GM19438 (cell line): ENCODE results near the gene SSR4.

ENCODE experiments used
- ATAC-seq: cut with Tn5 transposase; IDR thresholded peaks from one replicate; pipeline ENCODE4 v1.9.1; 2021; ENCODE audit warnings: low read depth; ENCODE audit not compliant: unreplicated experiment

Gene SSR4

GRCh38 chrX:153769158-153769864 is 25.2 kb upstream of the SSR4 start:
- ATAC-seq = no peak

DNA sequence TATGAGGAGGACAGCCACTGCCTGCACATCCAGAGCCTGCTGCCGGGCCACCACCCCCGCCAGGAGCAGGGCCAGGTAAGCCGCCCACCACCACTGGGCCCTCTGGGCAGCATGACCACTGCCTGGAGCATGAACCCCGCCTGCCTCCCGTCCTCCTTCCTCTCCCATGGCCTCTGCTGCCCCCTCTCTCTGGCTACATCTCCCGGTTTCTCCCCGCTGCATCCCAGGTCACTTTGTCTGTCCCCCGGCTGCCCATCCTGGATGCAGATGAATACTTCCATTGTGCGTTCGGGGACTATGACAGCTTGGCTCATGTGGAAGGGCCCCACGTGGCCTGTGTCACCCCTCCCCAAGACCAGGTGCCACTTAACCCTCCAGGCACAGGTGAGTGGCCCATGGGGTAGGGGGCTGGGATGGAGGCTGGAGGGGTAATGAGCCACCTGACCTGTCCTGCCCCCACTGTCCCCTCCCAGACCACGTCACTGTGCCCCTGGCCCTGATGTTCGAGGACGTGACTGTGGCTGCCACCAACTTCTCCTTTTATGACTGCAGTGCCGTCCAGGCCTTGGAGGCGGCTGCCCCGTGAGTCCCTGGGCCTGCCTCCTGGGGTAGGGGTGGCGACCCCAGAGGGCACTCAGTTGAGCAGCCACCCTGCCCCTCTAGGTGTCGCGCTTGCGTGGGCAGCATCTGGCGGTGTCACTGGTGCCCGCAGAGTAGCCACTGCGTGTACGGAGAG is 24.4 kb upstream of the SSR4 start:
- ATAC-seq = no peak

GRCh38 chrX:153770601-153771414 is 23.7 kb upstream of the SSR4 start:
- ATAC-seq = no peak

- ATAC-seq = no peak
Observed at GRCh38 chrX:153771415-153772315, 22.8 kb upstream of the SSR4 start.

GRCh38 chrX:153772316-153773217 is 21.9 kb upstream of the SSR4 start:
- no peak for ATAC-seq

DNA sequence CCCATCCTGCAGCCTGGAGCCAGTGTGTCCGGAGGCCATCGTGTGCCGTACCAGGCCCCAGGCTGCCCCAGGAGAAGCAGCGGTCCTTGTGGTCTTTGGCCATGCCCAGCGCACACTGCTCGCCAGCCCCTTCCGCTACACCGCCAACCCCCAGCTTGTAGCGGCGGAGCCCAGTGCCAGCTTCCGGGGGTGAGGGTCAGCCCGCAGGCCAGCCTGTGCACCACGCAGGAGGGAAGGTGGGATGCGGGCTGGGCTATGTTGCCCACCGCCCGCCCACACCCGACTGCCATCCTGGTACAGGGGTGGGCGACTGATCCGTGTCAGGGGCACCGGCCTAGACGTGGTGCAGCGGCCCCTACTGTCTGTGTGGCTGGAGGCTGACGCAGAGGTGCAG is 21.3 kb upstream of the SSR4 start:
- no peak for ATAC-seq

DNA sequence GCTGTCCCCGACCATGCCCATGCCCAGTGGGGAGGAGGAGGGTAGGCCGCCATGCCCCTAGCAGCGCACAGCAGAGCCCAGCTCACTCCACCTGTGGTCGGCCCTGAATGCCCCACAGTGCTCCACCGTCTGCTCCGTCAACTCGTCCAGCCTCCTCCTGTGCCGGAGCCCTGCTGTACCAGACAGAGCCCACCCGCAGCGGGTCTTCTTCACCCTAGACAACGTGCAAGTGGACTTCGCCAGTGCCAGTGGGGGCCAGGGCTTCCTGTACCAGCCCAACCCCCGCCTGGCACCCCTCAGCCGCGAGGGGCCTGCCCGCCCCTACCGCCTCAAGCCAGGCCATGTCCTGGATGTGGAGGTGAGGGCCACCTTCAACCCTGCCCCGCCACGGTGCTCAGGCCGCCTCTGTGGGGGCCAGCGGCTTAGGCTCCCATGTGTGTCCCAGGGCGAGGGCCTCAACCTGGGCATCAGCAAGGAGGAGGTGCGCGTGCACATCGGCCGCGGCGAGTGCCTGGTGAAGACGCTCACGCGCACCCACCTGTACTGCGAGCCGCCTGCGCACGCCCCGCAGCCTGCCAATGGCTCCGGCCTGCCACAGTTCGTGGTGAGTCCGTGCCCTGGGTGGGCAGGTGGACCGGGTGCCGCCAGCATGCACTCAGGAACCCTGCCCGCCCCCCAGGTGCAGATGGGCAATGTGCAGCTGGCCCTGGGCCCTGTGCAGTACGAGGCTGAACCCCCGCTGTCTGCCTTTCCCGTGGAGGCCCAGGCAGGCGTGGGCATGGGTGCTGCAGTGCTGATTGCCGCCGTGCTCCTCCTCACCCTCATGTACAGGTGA is 20.5 kb upstream of the SSR4 start:
- no peak for ATAC-seq

GRCh38 chrX:153774576-153775292 is 19.7 kb upstream of the SSR4 start:
- ATAC-seq = no peak

GRCh38 chrX:153775293-153776119 is 19.0 kb upstream of the SSR4 start:
- no peak for ATAC-seq

- ATAC-seq = no peak
Observed at GRCh38 chrX:153776120-153776599, 18.3 kb upstream of the SSR4 start.

DNA sequence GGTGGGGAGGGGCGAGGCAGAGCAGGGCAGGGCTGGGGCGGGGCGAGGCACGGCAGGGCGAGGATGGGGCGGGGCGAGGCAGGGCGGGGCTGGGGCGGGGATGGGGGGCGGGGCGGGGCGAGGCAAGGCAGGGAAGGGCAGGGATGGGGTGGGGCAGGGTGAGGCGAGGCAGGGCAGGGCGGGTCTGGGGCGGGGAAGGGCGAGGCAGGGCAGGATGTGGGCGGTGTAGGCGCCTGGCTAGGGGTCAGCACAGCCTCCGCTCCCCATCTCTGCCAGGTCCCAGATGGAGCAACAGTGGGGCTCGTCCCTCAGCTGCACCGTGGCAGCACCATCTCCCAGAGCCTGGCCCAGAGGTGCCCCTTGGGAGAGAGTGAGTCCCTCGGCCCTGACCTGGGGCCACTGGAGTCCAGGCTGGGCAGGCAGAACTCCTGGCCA is 17.8 kb upstream of the SSR4 start:
- ATAC-seq = no peak

GRCh38 chrX:153777261-153778090 is 17.0 kb upstream of the SSR4 start:
- ATAC-seq = no peak

DNA sequence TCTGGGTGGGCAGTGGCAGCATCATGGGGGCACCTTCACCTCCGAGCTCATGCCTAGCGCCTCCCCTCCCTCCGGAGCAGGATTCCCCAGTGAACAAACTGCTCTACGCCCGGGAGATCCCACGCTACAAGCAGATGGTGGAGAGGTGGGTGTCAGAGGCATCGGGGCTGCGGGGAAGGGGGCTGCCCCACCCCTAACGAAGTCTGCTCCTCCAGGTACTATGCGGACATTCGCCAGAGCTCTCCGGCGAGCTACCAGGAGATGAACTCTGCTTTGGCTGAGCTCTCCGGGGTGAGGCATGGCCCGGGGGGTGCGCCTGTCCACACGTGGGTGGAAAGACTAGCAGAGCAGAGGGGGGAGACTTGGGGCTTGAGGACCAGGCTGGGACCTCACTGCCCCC is 16.3 kb upstream of the SSR4 start:
- no peak for ATAC-seq

DNA sequence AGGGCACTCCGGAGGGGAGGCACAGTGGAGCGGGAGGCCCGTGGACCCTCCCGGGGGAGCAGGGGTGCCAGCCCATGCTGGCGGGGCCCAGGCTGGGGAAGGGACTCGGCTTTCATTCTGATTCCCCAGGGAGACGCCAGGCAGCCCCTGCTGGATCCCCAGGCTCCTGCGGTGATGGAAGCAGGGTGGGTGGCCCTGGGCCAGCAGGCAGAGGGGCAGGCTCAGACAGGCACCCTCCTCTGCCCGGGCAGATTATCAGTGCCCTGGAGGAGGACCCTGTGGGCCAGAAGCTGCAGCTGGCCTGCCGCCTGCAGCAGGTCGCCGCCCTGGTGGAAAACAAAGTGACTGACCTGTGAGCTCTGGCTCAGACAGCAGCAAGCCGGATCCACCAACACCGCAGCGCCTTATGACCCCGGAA is 15.8 kb upstream of the SSR4 start:
- ATAC-seq = no peak

DNA sequence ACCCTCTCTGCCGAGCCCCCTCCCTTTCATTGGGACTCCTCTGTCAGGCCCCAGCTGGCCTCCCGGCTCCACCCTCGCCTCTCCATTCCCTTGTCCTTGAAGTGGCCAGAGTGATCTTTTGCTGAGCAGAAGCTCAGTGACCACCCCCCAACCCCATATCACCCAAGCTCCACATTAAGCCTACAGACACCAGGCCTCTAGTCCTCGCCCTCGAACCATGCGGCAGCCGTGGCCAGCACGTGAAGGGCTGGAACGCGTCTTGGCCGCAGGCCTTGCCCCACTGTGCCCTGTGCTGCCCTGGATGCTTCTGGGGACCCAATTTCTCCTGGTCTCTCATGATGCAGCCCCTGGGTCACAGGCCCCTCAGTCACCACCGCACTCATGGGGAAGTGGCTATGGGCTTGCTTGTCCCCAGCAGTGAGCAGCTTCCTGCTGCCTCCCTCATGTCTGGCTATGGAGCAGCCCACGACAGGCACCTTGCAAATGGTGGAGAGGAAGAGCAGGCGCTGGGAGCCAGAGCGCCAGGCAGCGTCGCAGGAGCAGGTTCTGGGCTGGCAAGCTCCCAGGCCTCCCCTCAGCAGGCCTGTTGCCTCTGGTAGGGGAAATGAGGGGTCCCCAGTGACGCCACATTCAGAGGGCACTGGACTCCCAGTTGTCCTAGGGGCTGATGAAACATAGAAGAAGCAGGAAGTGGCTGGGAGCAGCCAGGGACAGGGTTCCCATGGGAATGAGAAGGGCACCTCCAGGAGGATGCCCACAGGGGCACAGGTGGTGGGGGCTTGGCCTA is 14.4 kb upstream of the SSR4 start:
- ATAC-seq = no peak
